IgD-negative memory B cell (primary cell): ENCODE data around the gene PLPPR1. TPM values are rescaled to one million over a fixed set of nuclear protein-coding genes. Genes with fewer than 3 reads are reported as not detected.
"Not testable (repeated sequence)": the region's sequence is repeated elsewhere in the genome, so short reads cannot be mapped to it uniquely, and the experiment has no call there.

Source experiments
- H3K27ac Mint-ChIP-seq, 3 donors: one replicate each; pipeline ENCODE4 v1.8.0; 2020 to 2022; ENCODE audit warnings: mild to moderate bottlenecking in 3 of 3, mixed read lengths in 3 of 3, moderate library complexity in 1 of 3
- H3K27me3 Mint-ChIP-seq: one replicate; pipeline ENCODE4 v1.8.0; 2021; ENCODE audit warnings: mixed read lengths
- H3K36me3 Mint-ChIP-seq: one replicate; pipeline ENCODE4 v1.8.0; 2020; ENCODE audit warnings: mild to moderate bottlenecking, mixed read lengths
- H3K4me1 Mint-ChIP-seq, 3 donors: one replicate each; pipeline ENCODE4 v1.8.0; 2020 to 2022; ENCODE audit warnings: mixed read lengths in 3 of 3, mild to moderate bottlenecking in 1 of 3
- H3K4me3 Mint-ChIP-seq, 4 donors: one replicate each; pipeline ENCODE4 v1.8.0; 2020 to 2022; ENCODE audit warnings: mild to moderate bottlenecking in 4 of 4, mixed read lengths in 4 of 4, moderate library complexity in 3 of 4
- H3K9me3 Mint-ChIP-seq, 3 donors: one replicate each; pipeline ENCODE4 v1.8.0; 2020 to 2021; ENCODE audit warnings: mixed read lengths in 3 of 3, mild to moderate bottlenecking in 1 of 3
- polyA plus RNA-seq: library from polyadenylated mRNA; unstranded; fragments of 300-500 nt; fragmentation: Illumina TruSeq; gene quantifications from one replicate; pipeline ENCODE4 v1.2.3, GENCODE V29; 2021

The PLPPR1 gene
- polyA plus RNA-seq, 1 donor from 2014 or later: not detected

GRCh38 chr9:101307524-101308213 is 279.1 kb downstream of the PLPPR1 start:
- Mint-ChIP-seq H3K27ac (no peak overlapping the region), H3K27me3 (peaks cover 2% of the 10 kb centered on the region), H3K36me3 (no peaks in the 10 kb centered on the region), H3K4me3 (no peak overlapping the region), H3K4me1 (no peaks in the 10 kb centered on the region), H3K9me3 (no peaks in the 10 kb centered on the region)

DNA sequence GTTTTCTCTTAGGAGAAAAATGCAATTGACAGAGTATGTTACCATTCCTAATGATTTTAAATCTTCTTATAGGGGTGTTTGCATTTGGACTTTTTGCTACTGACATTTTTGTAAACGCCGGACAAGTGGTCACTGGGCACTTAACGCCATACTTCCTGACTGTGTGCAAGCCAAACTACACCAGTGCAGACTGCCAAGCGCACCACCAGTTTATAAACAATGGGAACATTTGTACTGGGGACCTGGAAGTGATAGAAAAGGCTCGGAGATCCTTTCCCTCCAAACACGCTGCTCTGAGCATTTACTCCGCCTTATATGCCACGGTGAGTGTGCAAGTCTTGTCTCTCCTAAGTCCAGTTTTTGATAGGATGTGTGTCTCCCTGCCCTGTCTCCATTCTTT is 280.6 kb downstream of the PLPPR1 start:
- Mint-ChIP-seq H3K9me3 (no peaks in the 10 kb centered on the region), H3K27me3 (peaks cover 2% of the 10 kb centered on the region), H3K4me1 (no peaks in the 10 kb centered on the region), H3K27ac (no peak overlapping the region), H3K36me3 (no peaks in the 10 kb centered on the region), H3K4me3 (no peak overlapping the region)

DNA sequence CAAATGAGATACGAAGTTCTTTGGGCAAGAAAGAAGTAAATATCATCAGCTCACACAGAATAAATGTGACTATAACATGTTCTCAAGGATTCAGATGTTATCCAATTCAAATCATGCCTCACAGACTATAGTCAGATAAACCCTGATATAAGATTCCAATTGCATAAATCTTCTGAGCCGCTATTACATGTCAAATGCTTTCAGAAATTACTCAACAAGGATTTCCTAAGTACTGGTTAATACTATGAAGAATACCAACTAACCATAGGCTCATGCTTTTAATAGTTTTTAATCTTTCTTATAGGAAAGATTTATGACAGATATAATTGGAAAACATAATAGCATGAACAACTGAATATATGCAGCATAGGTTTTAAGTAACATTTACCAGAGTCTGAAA is 282.7 kb downstream of the PLPPR1 start:
- H3K27me3 Mint-ChIP-seq: no peaks in the 10 kb centered on the region
- H3K9me3 Mint-ChIP-seq: no peaks in the 10 kb centered on the region
- no peaks in the 10 kb centered on the region for H3K4me1 Mint-ChIP-seq
- no peaks in the 10 kb centered on the region for H3K36me3 Mint-ChIP-seq
- no peak overlapping the region for H3K4me3 Mint-ChIP-seq
- H3K27ac Mint-ChIP-seq: no peak overlapping the region

DNA sequence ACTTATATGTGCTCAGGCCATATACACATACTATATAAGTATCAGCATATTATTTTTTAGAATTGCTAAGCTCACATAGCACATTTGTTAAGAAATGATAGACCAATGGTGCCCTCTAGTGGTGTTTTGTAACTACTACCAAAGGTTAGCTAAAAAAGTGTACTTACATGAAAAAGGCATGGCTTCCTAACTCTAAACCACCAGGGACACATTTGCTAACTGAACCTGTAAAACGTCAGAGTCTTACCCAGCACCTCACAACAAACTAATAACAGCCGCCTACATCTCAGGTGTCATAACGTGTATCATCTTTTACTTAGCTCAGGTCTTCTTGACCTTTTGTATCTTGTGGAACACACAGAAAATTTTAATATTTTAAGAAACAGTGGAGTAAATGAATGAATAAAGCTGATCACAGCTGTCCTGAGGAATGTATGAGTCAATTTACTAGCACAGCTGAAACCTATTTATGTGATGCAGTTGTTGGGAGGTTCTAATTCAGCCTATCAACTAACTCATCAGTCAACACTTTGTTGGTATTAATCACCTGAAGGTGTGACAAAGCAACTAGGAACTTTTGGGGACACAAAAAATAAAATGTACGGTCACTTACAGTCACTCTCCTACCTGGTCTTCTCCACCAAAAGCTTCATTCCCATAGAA is 283.4 kb downstream of the PLPPR1 start:
- H3K9me3 Mint-ChIP-seq: no peaks in the 10 kb centered on the region
- H3K4me1 Mint-ChIP-seq: no peaks in the 10 kb centered on the region
- H3K4me3 Mint-ChIP-seq: no peak overlapping the region
- peaks cover 1% of the 10 kb centered on the region for H3K27me3 Mint-ChIP-seq
- no peak overlapping the region for H3K27ac Mint-ChIP-seq
- H3K36me3 Mint-ChIP-seq: no peaks in the 10 kb centered on the region

GRCh38 chr9:101312661-101313060 is 284.1 kb downstream of the PLPPR1 start:
- Mint-ChIP-seq H3K4me3 (no peak overlapping the region), H3K36me3 (no peaks in the 10 kb centered on the region), H3K27ac (no peak overlapping the region)

DNA sequence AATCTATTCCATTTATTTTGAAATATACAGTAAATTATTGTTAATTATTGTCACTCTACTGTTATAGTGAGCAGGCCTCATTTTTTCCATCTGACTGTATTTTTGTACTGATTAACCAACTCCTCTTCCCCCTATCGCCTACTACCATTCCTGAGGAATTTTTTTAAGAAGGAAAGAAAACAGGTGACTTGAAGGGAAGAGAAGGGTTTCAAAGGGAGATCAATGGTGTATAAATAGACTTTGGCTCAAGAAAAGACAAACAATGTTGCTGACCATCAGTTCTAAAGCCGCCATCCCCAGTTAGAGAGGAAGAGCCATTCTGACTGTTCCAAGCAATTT is 286.6 kb downstream of the PLPPR1 start:
- no peaks in the 10 kb centered on the region for H3K9me3 Mint-ChIP-seq
- H3K27ac Mint-ChIP-seq: no peak overlapping the region
- peaks cover 1% of the 10 kb centered on the region for H3K27me3 Mint-ChIP-seq
- H3K36me3 Mint-ChIP-seq: no peaks in the 10 kb centered on the region
- H3K4me3 Mint-ChIP-seq: no peak overlapping the region
- no peaks in the 10 kb centered on the region for H3K4me1 Mint-ChIP-seq

More at GRCh38 chr9:101312661-101313060, 284.1 kb downstream of the PLPPR1 start:
- no peaks in the 10 kb centered on the region for H3K4me1 Mint-ChIP-seq
- peaks cover 1% of the 10 kb centered on the region for H3K27me3 Mint-ChIP-seq
- H3K9me3 Mint-ChIP-seq: no peaks in the 10 kb centered on the region

GRCh38 chr9:101317735-101318134 is 289.2 kb downstream of the PLPPR1 start:
- no peak overlapping the region for H3K4me3 Mint-ChIP-seq
- H3K4me1 Mint-ChIP-seq: no peaks in the 10 kb centered on the region
- H3K27me3 Mint-ChIP-seq: peaks cover 1% of the 10 kb centered on the region
- no peaks in the 10 kb centered on the region for H3K9me3 Mint-ChIP-seq
- H3K27ac Mint-ChIP-seq: no peak overlapping the region
- H3K36me3 Mint-ChIP-seq: no peaks in the 10 kb centered on the region

GRCh38 chr9:101323129-101323528 is 294.6 kb downstream of the PLPPR1 start:
- H3K9me3 Mint-ChIP-seq: peaks cover 0 to 5% (median 0%) of the 10 kb centered on the region in 3 donors
- H3K36me3 Mint-ChIP-seq: no peaks in the 10 kb centered on the region
- no peaks in the 10 kb centered on the region for H3K27me3 Mint-ChIP-seq
- no peak overlapping the region for H3K27ac Mint-ChIP-seq
- no peak overlapping the region for H3K4me3 Mint-ChIP-seq
- no peaks in the 10 kb centered on the region for H3K4me1 Mint-ChIP-seq

DNA sequence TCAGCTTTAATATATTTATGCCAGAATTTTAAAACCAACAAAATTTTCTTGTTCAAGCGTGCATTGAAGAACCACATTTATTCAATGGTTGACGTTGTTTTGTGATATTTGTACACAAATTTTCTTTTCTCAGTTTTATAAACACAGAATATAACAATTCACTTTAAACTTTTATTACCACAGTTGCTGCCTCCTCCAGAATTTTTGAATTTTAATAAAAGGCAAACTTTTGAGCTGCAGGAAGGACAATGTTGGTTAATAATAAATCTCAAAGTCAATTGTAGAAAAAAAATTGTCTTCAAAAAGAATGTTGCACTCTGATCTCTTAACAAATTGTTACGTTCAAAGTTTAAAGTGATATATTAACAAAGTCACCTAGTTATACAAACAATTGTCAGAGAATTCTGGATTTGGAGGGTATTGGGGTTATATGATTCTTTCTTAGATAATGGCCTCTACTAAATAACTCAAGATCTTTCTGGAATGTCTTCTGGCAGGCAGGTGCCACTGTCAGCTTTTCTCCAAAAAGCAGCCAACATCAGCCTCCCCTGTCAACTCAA is 295.8 kb downstream of the PLPPR1 start:
- Mint-ChIP-seq H3K4me3 (no peak overlapping the region), H3K4me1 (no peaks in the 10 kb centered on the region), H3K9me3 (peaks cover 0 to 5% (median 0%) of the 10 kb centered on the region in 3 donors), H3K27me3 (no peaks in the 10 kb centered on the region), H3K27ac (no peak overlapping the region), H3K36me3 (no peaks in the 10 kb centered on the region)

- Mint-ChIP-seq H3K9me3 (peaks cover 0 to 5% (median 0%) of the 10 kb centered on the region in 3 donors), H3K36me3 (no peaks in the 10 kb centered on the region), H3K27ac (no peak overlapping the region), H3K4me1 (no peaks in the 10 kb centered on the region), H3K4me3 (no peak overlapping the region), H3K27me3 (peaks cover 2% of the 10 kb centered on the region)
Observed at GRCh38 chr9:101325053-101325452, 296.5 kb downstream of the PLPPR1 start.

- H3K36me3 Mint-ChIP-seq: no peaks in the 10 kb centered on the region
- no peak overlapping the region for H3K4me3 Mint-ChIP-seq
- peaks cover 0 to 5% (median 0%) of the 10 kb centered on the region in 3 donors for H3K9me3 Mint-ChIP-seq
- peaks cover 2% of the 10 kb centered on the region for H3K27me3 Mint-ChIP-seq
- H3K27ac Mint-ChIP-seq: no peak overlapping the region
- no peaks in the 10 kb centered on the region for H3K4me1 Mint-ChIP-seq
Observed at GRCh38 chr9:101326035-101326434, 297.5 kb downstream of the PLPPR1 start.

GRCh38 chr9:101326501-101326900 is 298.0 kb downstream of the PLPPR1 start:
- Mint-ChIP-seq H3K9me3 (peaks cover 0 to 5% (median 0%) of the 10 kb centered on the region in 3 donors), H3K4me1 (no peaks in the 10 kb centered on the region), H3K27me3 (peaks cover 2% of the 10 kb centered on the region), H3K36me3 (no peaks in the 10 kb centered on the region), H3K4me3 (no peak overlapping the region), H3K27ac (no peak overlapping the region)

DNA sequence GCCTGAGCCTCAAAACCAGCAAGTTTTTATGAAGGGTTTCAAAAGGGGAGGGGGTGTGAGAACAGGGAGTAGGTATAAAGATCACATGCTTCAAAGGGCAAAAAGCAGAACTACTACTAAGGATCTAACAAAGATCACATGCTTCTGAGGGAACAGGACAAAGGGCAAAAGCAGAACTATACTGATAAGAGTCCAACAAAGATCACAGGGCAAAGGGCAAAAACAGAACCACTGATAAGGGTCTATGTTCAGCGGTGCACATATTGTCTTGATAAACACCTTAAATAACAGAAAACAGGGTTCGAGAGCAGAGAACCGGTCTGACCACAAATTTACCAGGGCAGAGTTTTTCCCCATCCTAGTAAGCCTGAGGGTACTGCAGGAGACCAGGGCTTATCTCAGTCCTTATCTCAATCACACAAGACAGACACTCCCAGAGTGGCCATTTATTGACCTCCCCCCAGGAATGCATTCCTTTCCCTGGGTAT is 298.9 kb downstream of the PLPPR1 start:
- H3K4me1 Mint-ChIP-seq, H3K36me3 Mint-ChIP-seq, H3K9me3 Mint-ChIP-seq, H3K27me3 Mint-ChIP-seq, H3K27ac Mint-ChIP-seq, H3K4me3 Mint-ChIP-seq: not testable (repeated sequence)

DNA sequence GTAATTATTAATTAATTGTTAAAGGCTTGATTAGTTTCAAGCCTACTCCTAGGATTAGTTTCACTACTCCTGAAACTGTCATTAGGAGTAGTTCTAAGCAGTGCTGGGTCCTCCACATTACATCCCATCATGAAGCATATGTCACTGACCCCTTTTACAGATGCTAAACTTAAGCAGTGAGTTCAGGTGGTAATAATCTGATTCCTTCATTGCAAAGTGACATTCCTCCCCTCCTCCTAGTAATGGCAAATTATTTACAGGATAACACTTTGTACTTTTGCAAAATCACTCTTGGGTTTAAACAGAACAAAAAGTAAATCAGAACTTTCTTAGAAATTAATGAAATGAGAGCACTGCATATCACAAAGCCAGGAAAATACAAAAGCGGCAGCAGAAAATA is 303.8 kb downstream of the PLPPR1 start:
- Mint-ChIP-seq H3K27ac (no peak overlapping the region), H3K36me3 (no peaks in the 10 kb centered on the region), H3K9me3 (peaks cover 0 to 2% (median 0%) of the 10 kb centered on the region in 3 donors), H3K27me3 (peaks cover 5% of the 10 kb centered on the region), H3K4me3 (no peak overlapping the region), H3K4me1 (no peaks in the 10 kb centered on the region)

DNA sequence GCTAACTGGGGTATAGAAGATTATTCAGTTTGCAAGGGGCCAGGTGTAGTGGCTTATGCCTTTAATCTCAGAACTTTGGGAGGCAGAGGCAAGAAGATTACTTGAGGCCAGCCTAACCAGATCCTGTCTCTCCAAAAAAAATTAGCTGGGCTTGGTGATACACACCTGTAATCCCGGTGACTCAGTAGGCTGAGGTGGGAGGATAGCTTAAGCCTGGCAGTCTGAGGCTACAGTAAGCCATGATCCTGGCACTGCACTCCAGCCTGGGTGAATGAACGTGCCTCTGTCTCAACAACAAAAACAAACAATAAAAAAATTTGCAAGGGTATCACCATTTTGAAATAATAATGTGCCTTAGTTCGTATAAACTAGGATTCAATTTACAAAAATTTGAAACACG is 305.0 kb downstream of the PLPPR1 start:
- Mint-ChIP-seq H3K9me3 (no peaks in the 10 kb centered on the region), H3K27me3 (peaks cover 5% of the 10 kb centered on the region), H3K36me3 (no peaks in the 10 kb centered on the region), H3K4me1 (no peaks in the 10 kb centered on the region), H3K4me3 (no peak overlapping the region), H3K27ac (no peak overlapping the region)
